Keratinocyte (primary cell): ENCODE results near the gene C11orf24. TPM values are rescaled to one million over a fixed set of nuclear protein-coding genes. Genes with fewer than 3 reads are reported as not detected.

Source experiments
- DNase-seq: peaks from one replicate; pipeline ENCODE4 v3.0.0-alpha.2; 2011; ENCODE audit warnings: low read depth, missing footprints, low spot score
- FAIRE-seq: peaks from 2 replicates; lab custom pipeline; 2011; peaks lifted over from hg19 to GRCh38; lab: Jason Lieb, UNC
- H2AFZ ChIP-seq: 2 replicates; pipeline ENCODE4 v1.6.0; 2012; ENCODE audit warnings: low read length, control low read depth, inconsistent platforms; ENCODE audit not compliant: control insufficient read depth
- H3K27ac ChIP-seq: 2 replicates; pipeline ENCODE4 v1.5.1; 2011; ENCODE audit warnings: low read length; ENCODE audit not compliant: control insufficient read depth, insufficient read depth
- H3K27me3 ChIP-seq: 3 replicates; pipeline ENCODE4 v1.6.0; 2011; ENCODE audit warnings: low read length; ENCODE audit not compliant: control insufficient read depth, insufficient read depth; ENCODE audit errors: extremely low read depth
- H3K36me3 ChIP-seq, 2 experiments: 2 replicates in 1 of 2; 3 replicates in 1 of 2; pipeline ENCODE4 v1.5.1; 2011; ENCODE audit warnings: low read length in 2 of 2, mild to moderate bottlenecking in 1 of 2; ENCODE audit not compliant: control insufficient read depth in 2 of 2, insufficient read depth in 2 of 2; ENCODE audit errors: extremely low read depth in 1 of 2
- H3K4me1 ChIP-seq: 3 replicates; pipeline ENCODE4 v1.5.1; 2011; ENCODE audit warnings: low read length; ENCODE audit not compliant: control insufficient read depth, insufficient read depth; ENCODE audit errors: extremely low read depth
- H3K4me2 ChIP-seq: 3 replicates; pipeline ENCODE4 v1.6.0; 2011; ENCODE audit warnings: low read depth, low read length; ENCODE audit not compliant: control insufficient read depth, insufficient read depth; ENCODE audit errors: extremely low read depth
- H3K4me3 ChIP-seq, 3 experiments: fragments of 200-600 bp in 1 of 3; sonication (generic) in 1 of 3; 2 replicates in 2 of 3; 3 replicates in 1 of 3; pipeline ENCODE4 v1.5.1; 2011 to 2016; ENCODE audit warnings: low read length in 3 of 3, mild to moderate bottlenecking in 3 of 3, control low read depth in 2 of 3, inconsistent platforms in 1 of 3, low read depth in 1 of 3, mixed read lengths in 1 of 3, mixed run types in 1 of 3, moderate library complexity in 1 of 3; ENCODE audit not compliant: control insufficient read depth in 2 of 3, insufficient read depth in 2 of 3; ENCODE audit errors: extremely low read depth in 1 of 3
- H3K79me2 ChIP-seq: 2 replicates; pipeline ENCODE4 v1.6.0; 2012; ENCODE audit warnings: low read length; ENCODE audit not compliant: control insufficient read depth, insufficient read depth
- H3K9ac ChIP-seq: 3 replicates; pipeline ENCODE4 v1.6.0; 2011; ENCODE audit warnings: low read length; ENCODE audit not compliant: control insufficient read depth, insufficient read depth; ENCODE audit errors: extremely low read depth
- H3K9me1 ChIP-seq: 3 replicates; pipeline ENCODE4 v1.6.0; 2011; ENCODE audit warnings: low read length; ENCODE audit not compliant: control insufficient read depth, insufficient read depth; ENCODE audit errors: extremely low read depth
- H3K9me3 ChIP-seq: 2 replicates; pipeline ENCODE4 v1.5.1; 2012; ENCODE audit warnings: low read depth, low read length; ENCODE audit not compliant: control insufficient read depth
- H4K20me1 ChIP-seq: 3 replicates; pipeline ENCODE4 v1.6.0; 2011; ENCODE audit warnings: low read length; ENCODE audit not compliant: control insufficient read depth, insufficient read depth; ENCODE audit errors: extremely low read depth
- EZH2 ChIP-seq: IDR thresholded peaks from one replicate; pipeline ENCODE4 v1.6.1; 2012; ENCODE audit warnings: inconsistent platforms, mild to moderate bottlenecking, low read length, moderate library complexity
- dilution Hi-C: fragments of 300-500 bp; cut with MboI; formaldehyde crosslinking; loops from one replicate; pipeline ENCODE4 v1.7.0; 2020; ENCODE audit warnings: low sequenced_read_pairs; ENCODE audit not compliant: extremely low pct_ligation_motif_present
- polyA plus RNA-seq, 5 experiments: library from polyadenylated mRNA; depleted of rRNA in 3 of 5; stranded (reverse) in 3 of 5; stranded (forward) in 1 of 5; unstranded in 1 of 5; fragments of >200 nt; gene quantifications; 1 replicate in 1 of 5; 2 replicates in 3 of 5; 3 replicates in 1 of 5; pipeline versions ENCODE4 v1.2.1 to v1.2.3, GENCODE V29; 2011 to 2012; ENCODE audit warnings: missing spikeins in 2 of 5, low read depth in 1 of 5, low replicate concordance in 1 of 5
- TF ChIP-seq, protein P1 (sequence below), 3 experiments: IDR thresholded peaks in 1 of 3; conservative IDR thresholded peaks in 1 of 3; optimal IDR thresholded peaks in 1 of 3; 2 replicates in 2 of 3; 3 replicates in 1 of 3; pipeline versions ENCODE3 to v1.5.1; 2011; ENCODE audit warnings: low read length in 3 of 3, mild to moderate bottlenecking in 3 of 3, moderate library complexity in 2 of 3, control low read depth in 1 of 3, inconsistent platforms in 1 of 3; ENCODE audit not compliant: insufficient read depth in 2 of 3; ENCODE audit errors: extremely low read depth in 1 of 3

C11orf24 gene
- polyA plus RNA-seq, 1 donor (not counting 4 experiments of a cell fraction or from before 2014, with no cell fraction given), result 28.4 TPM

DNA sequence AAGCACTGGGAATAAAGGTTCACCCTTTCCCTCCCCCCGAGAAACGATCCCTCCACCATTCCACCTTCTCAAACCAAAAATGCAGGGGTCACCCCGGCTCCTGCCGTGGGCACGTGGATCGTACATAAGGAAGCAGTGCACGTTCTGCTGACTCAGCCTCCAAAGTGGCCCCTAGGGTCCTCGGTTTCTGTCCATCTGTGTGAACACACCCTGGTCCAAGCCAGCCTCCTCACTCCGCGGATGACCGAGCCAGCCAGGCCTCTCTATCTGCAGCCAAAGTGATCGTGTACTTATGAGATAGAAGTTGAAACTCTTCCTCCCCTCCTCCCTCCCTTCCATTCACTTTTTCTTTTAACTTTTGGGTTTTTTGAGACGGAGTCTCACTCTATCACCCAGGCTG, 16.2 kb downstream of the C11orf24 start:
- Histone ChIP-seq H3K9me3 (no peaks in the 10 kb centered on the region), H3K36me3 (peaks cover 0 to 2% of the 10 kb centered on the region in 2 experiments), H3K4me2 (no peak overlapping the region), H3K4me3 (no peak overlapping the region), H2AFZ (no peak overlapping the region), H3K4me1 (peaks cover 3% of the 10 kb centered on the region), H3K27ac (no peak overlapping the region), H4K20me1 (no peaks in the 10 kb centered on the region), H3K9me1 (no peaks in the 10 kb centered on the region), H3K27me3 (no peaks in the 10 kb centered on the region), H3K79me2 (no peaks in the 10 kb centered on the region), H3K9ac (no peak overlapping the region)
- TF ChIP-seq EZH2, result no peak
- TF ChIP-seq, protein P1, sequence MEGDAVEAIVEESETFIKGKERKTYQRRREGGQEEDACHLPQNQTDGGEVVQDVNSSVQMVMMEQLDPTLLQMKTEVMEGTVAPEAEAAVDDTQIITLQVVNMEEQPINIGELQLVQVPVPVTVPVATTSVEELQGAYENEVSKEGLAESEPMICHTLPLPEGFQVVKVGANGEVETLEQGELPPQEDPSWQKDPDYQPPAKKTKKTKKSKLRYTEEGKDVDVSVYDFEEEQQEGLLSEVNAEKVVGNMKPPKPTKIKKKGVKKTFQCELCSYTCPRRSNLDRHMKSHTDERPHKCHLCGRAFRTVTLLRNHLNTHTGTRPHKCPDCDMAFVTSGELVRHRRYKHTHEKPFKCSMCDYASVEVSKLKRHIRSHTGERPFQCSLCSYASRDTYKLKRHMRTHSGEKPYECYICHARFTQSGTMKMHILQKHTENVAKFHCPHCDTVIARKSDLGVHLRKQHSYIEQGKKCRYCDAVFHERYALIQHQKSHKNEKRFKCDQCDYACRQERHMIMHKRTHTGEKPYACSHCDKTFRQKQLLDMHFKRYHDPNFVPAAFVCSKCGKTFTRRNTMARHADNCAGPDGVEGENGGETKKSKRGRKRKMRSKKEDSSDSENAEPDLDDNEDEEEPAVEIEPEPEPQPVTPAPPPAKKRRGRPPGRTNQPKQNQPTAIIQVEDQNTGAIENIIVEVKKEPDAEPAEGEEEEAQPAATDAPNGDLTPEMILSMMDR (optimal IDR thresholded peaks at IDR 0.05 in 1 of 3, IDR thresholded peaks at IDR 0.05 in 1 of 3, conservative IDR thresholded peaks at IDR 0.05 in 1 of 3; ENCODE audit: extremely low read depth in 1 of 3, insufficient read depth in 2 of 3, low read length in 3 of 3), result no peak
- DNase-seq (no peak), FAIRE-seq (no peak)
- dilution Hi-C loops, result no loop called here

DNA sequence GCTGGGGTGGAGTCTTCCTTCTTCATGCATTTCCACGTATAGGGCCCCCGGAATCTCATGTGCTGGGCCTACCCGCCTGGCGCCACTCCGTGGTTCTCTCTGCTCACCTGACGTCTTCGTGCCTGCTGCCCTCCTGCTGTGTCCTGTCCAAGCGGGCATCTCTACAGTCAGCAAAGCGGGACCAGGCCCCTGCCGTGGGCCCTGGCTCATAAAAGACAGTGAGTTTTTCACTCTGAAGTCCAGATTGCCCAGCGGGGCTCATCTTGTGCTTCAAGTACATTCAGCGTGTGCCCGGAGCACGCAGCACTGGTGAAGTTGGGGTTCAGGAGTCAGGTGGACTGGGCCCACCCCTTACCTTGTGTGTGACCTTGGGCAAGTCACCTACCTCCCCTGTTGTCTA, 17.4 kb downstream of the C11orf24 start:
- no peaks in the 10 kb centered on the region for H3K36me3 ChIP-seq
- dilution Hi-C loops, result no loop called here
- H3K4me2 ChIP-seq, result no peak overlapping the region
- DNase-seq (no peak), FAIRE-seq (no peak)
- H3K9ac ChIP-seq, result no peak overlapping the region
- peaks cover 3% of the 10 kb centered on the region for H3K4me1 ChIP-seq
- no peak overlapping the region for H3K4me3 ChIP-seq
- H2AFZ ChIP-seq, result no peak overlapping the region
- H4K20me1 ChIP-seq, result no peaks in the 10 kb centered on the region
- H3K9me1 ChIP-seq, result no peaks in the 10 kb centered on the region
- TF ChIP-seq EZH2, result no peak
- TF ChIP-seq, protein P1 (optimal IDR thresholded peaks at IDR 0.05 in 1 of 3, IDR thresholded peaks at IDR 0.05 in 1 of 3, conservative IDR thresholded peaks at IDR 0.05 in 1 of 3; ENCODE audit: extremely low read depth in 1 of 3, insufficient read depth in 2 of 3, low read length in 3 of 3), result no peak
- H3K79me2 ChIP-seq, result no peaks in the 10 kb centered on the region
- H3K9me3 ChIP-seq, result no peaks in the 10 kb centered on the region
- H3K27ac ChIP-seq, result no peak overlapping the region
- no peaks in the 10 kb centered on the region for H3K27me3 ChIP-seq
